WTC11 (cell line): ENCODE measurements around the gene B3GNT7. TPM values are rescaled to one million over a fixed set of nuclear protein-coding genes. Genes with fewer than 3 reads are reported as not detected.

Source experiments
- ATAC-seq: fragments of 200-7000 bp; cut with Tn5 transposase; 2 replicates; pipeline ENCODE4 v1.10.0; 2021; ENCODE audit warnings: mild to moderate bottlenecking, moderate library complexity
- CTCF ChIA-PET: fragments of 300-600 bp; sonication (Branson Sonifier 250); formaldehyde crosslinking; loops from one replicate; lab custom pipeline; 2021; ENCODE audit warnings: antibody characterized with exemption; lab: Charles Lee
- POLR2A ChIA-PET: fragments of 350-600 bp; sonication (Branson Sonifier 250); formaldehyde crosslinking; loops from one replicate; lab custom pipeline; 2021; ENCODE audit warnings: antibody characterized with exemption; lab: Charles Lee
- DNase-seq: peaks from one replicate; pipeline ENCODE4 v3.0.0; 2021; ENCODE audit warnings: low spot score
- H3K27ac Mint-ChIP-seq: 2 replicates; pipeline ENCODE4 v1.8.0; 2021; ENCODE audit warnings: mixed read lengths
- H3K27me3 Mint-ChIP-seq: 2 replicates; pipeline ENCODE4 v1.8.0; 2021; ENCODE audit warnings: low read depth, mild to moderate bottlenecking, moderate library complexity, mixed read lengths
- H3K36me3 Mint-ChIP-seq: 2 replicates; pipeline ENCODE4 v1.8.0; 2021; ENCODE audit warnings: mixed read lengths
- H3K4me1 Mint-ChIP-seq: 2 replicates; pipeline ENCODE4 v1.8.0; 2022; ENCODE audit warnings: mixed read lengths
- H3K4me3 Mint-ChIP-seq: 2 replicates; pipeline ENCODE4 v1.8.0; 2021; ENCODE audit warnings: mild to moderate bottlenecking, moderate library complexity, mixed read lengths
- H3K9me3 Mint-ChIP-seq: 2 replicates; pipeline ENCODE4 v1.8.0; 2021; ENCODE audit warnings: mixed read lengths
- CDX4 ChIP-seq: fragments of 250-450 bp; sonication (Bioruptor Pico); IDR thresholded peaks from 2 replicates; pipeline ENCODE4 v1.9.0; 2021; ENCODE audit warnings: moderate library complexity, mild to moderate bottlenecking, inconsistent platforms, borderline replicate concordance
- ERG ChIP-seq: fragments of 250-450 bp; sonication (Bioruptor Pico); IDR thresholded peaks from 2 replicates; pipeline ENCODE4 v1.8.0; 2021; ENCODE audit warnings: mild to moderate bottlenecking
- ETV6 ChIP-seq: sonication (generic); formaldehyde crosslinking; IDR thresholded peaks from 2 replicates; pipeline ENCODE4 v1.8.1; 2022; ENCODE audit warnings: mild to moderate bottlenecking, missing genetic modification reagents
- IRF1 ChIP-seq: sonication (generic); formaldehyde crosslinking; IDR thresholded peaks from 2 replicates; pipeline ENCODE4 v1.8.0; 2023; ENCODE audit warnings: missing genetic modification reagents
- NFYB ChIP-seq: sonication (generic); formaldehyde crosslinking; conservative IDR thresholded peaks from 2 replicates; pipeline ENCODE4 v1.8.0; 2022; ENCODE audit warnings: low read depth, missing genetic modification reagents
- PREB ChIP-seq: sonication (generic); formaldehyde crosslinking; IDR thresholded peaks from 2 replicates; pipeline ENCODE4 v1.8.1; 2022; ENCODE audit warnings: mild to moderate bottlenecking, missing genetic modification reagents, moderate library complexity, borderline replicate concordance
- RELA ChIP-seq: sonication (generic); formaldehyde crosslinking; IDR thresholded peaks from 2 replicates; pipeline ENCODE4 v1.8.1; 2022; ENCODE audit warnings: missing genetic modification reagents, mild to moderate bottlenecking, borderline replicate concordance
- RORB ChIP-seq: fragments of 250-450 bp; sonication (Bioruptor Pico); IDR thresholded peaks from 2 replicates; pipeline ENCODE4 v1.9.0; 2021; ENCODE audit warnings: mild to moderate bottlenecking
- SMAD4 ChIP-seq: sonication (generic); formaldehyde crosslinking; IDR thresholded peaks from 2 replicates; pipeline ENCODE4 v1.8.0; 2022; ENCODE audit warnings: mild to moderate bottlenecking, missing genetic modification reagents
- STAT6 ChIP-seq: sonication (generic); formaldehyde crosslinking; conservative IDR thresholded peaks from 2 replicates; pipeline ENCODE4 v1.8.1; 2023; ENCODE audit warnings: mild to moderate bottlenecking, low read depth, missing genetic modification reagents, moderate library complexity
- ZNF263 ChIP-seq: sonication (generic); formaldehyde crosslinking; IDR thresholded peaks from 2 replicates; pipeline ENCODE4 v1.8.1; 2022; ENCODE audit warnings: low read depth, mild to moderate bottlenecking, moderate library complexity, missing genetic modification reagents
- ZNF532 ChIP-seq: fragments of 250-450 bp; sonication (Bioruptor Pico); IDR thresholded peaks from 2 replicates; pipeline ENCODE4 v1.9.0; 2021; ENCODE audit warnings: mild to moderate bottlenecking, borderline replicate concordance
- total RNA-seq: library from RNA; stranded (reverse); gene quantifications from 3 replicates; pipeline ENCODE4 v1.2.3, GENCODE V29; 2021
- TF ChIP-seq, protein P1 (sequence below): sonication (generic); formaldehyde crosslinking; IDR thresholded peaks from 2 replicates; pipeline ENCODE4 v1.8.0; 2022; ENCODE audit warnings: mild to moderate bottlenecking, missing genetic modification reagents
- TF ChIP-seq, protein P2 (sequence below): sonication (generic); formaldehyde crosslinking; IDR thresholded peaks from 2 replicates; pipeline ENCODE4 v1.8.0; 2023; ENCODE audit warnings: mild to moderate bottlenecking, missing genetic modification reagents

B3GNT7 gene
- total RNA-seq, 1 experiment from 2014 or later: 151 TPM

DNA sequence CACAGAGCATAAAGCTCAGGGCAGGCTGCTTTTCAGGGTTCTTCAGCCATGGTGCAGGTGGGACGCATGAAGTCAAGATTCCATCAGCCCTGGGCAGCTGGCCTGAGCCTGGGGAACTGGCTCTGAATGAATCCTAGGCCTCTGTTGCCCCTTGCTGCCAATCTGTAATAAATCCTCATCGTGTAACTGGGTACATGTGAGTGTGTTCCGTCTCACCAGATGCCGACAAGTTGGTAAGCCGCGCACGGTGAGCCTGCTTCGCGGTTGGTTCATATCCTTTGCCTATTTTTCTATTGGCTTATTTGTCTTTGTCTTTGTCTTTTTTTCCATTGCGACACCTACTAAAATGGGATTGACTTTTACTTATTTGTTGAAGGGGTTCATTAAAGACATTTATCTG is 27.7 kb downstream of the B3GNT7 start:
- POLR2A ChIA-PET: no interaction called here
- TF ChIP-seq ERG (CRISPR knock-in tag): no peak
- no peak for TF ChIP-seq NFYB (CRISPR knock-in tag)
- TF ChIP-seq PREB: no peak
- no peak for TF ChIP-seq RELA
- no peak for TF ChIP-seq CDX4 (CRISPR knock-in tag)
- no peak for TF ChIP-seq STAT6 (CRISPR knock-in tag)
- CTCF ChIA-PET: interaction anchor here (0.7 kb wide), 1 partner anchor 11 kb away, joined by 4 read pairs; no protein-coding TSS in a partner anchor
- Mint-ChIP-seq H3K9me3 (no peaks in the 10 kb centered on the region), H3K4me1 (peaks cover 24% of the 10 kb centered on the region), H3K36me3 (0 out of 2 replicates have a peak, but pooled peaks cover 3% of the 10 kb centered on the region), H3K27ac (no peak overlapping the region), H3K4me3 (no peak overlapping the region), H3K27me3 (peaks cover 4% of the 10 kb centered on the region; the same call in 1 of the 2 replicates)
- DNase-seq (no peak), ATAC-seq (no peak)

GRCh38 chr2:231425291-231425810 is 29.8 kb downstream of the B3GNT7 start:
- CTCF ChIA-PET: interaction anchor here (0.6 to 1.4 kb wide), 5 partner anchors 12 to 233 kb away, joined by 3 to 5 read pairs (median 3); no protein-coding TSS in a partner anchor
- ATAC-seq: peak; percentile 29
- DNase-seq: no peak
- Mint-ChIP-seq H3K4me1 (peaks cover 31% of the 10 kb centered on the region), H3K27me3 (peaks cover 4% of the 10 kb centered on the region; the same call in 1 of the 2 replicates), H3K36me3 (peaks cover 12% of the 10 kb centered on the region), H3K4me3 (no peak overlapping the region), H3K9me3 (peaks cover 10% of the 10 kb centered on the region), H3K27ac (no peak overlapping the region)
- POLR2A ChIA-PET: interaction anchor here (1.1 kb wide), 1 partner anchor 13 kb away, joined by 5 read pairs; no protein-coding TSS in a partner anchor
- TF ChIP-seq IRF1 (CRISPR knock-in tag): no peak
- no peak for TF ChIP-seq ZNF532 (CRISPR knock-in tag)
- no peak for TF ChIP-seq STAT6 (CRISPR knock-in tag)
- TF ChIP-seq RELA: no peak
- no peak for TF ChIP-seq SMAD4 (CRISPR knock-in tag)
- TF ChIP-seq, protein P1, sequence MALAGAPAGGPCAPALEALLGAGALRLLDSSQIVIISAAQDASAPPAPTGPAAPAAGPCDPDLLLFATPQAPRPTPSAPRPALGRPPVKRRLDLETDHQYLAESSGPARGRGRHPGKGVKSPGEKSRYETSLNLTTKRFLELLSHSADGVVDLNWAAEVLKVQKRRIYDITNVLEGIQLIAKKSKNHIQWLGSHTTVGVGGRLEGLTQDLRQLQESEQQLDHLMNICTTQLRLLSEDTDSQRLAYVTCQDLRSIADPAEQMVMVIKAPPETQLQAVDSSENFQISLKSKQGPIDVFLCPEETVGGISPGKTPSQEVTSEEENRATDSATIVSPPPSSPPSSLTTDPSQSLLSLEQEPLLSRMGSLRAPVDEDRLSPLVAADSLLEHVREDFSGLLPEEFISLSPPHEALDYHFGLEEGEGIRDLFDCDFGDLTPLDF (CRISPR knock-in tag): no peak
- TF ChIP-seq RORB (CRISPR knock-in tag): no peak
- TF ChIP-seq ZNF263 (CRISPR knock-in tag): no peak
- no peak for TF ChIP-seq ETV6 (CRISPR knock-in tag)
- TF ChIP-seq, protein P2, sequence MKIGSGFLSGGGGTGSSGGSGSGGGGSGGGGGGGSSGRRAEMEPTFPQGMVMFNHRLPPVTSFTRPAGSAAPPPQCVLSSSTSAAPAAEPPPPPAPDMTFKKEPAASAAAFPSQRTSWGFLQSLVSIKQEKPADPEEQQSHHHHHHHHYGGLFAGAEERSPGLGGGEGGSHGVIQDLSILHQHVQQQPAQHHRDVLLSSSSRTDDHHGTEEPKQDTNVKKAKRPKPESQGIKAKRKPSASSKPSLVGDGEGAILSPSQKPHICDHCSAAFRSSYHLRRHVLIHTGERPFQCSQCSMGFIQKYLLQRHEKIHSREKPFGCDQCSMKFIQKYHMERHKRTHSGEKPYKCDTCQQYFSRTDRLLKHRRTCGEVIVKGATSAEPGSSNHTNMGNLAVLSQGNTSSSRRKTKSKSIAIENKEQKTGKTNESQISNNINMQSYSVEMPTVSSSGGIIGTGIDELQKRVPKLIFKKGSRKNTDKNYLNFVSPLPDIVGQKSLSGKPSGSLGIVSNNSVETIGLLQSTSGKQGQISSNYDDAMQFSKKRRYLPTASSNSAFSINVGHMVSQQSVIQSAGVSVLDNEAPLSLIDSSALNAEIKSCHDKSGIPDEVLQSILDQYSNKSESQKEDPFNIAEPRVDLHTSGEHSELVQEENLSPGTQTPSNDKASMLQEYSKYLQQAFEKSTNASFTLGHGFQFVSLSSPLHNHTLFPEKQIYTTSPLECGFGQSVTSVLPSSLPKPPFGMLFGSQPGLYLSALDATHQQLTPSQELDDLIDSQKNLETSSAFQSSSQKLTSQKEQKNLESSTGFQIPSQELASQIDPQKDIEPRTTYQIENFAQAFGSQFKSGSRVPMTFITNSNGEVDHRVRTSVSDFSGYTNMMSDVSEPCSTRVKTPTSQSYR (CRISPR knock-in tag): no peak
- TF ChIP-seq NFYB (CRISPR knock-in tag): no peak
